Progenitor cell of endocrine pancreas (in vitro differentiated cells): ENCODE measurements around the gene FAM163A. TPM values are rescaled to one million over a fixed set of nuclear protein-coding genes. Genes with fewer than 3 reads are reported as not detected.
"Not testable (repeated sequence)": the region's sequence is repeated elsewhere in the genome, so short reads cannot be mapped to it uniquely, and the experiment has no call there.

Source experiments
- DNase-seq: peaks from one replicate; pipeline ENCODE4 v3.0.0; 2021; ENCODE audit warnings: low spot score; ENCODE audit not compliant: unreplicated experiment
- H3K27ac Mint-ChIP-seq: 2 replicates; pipeline ENCODE4 v1.8.0; 2021; ENCODE audit warnings: mild to moderate bottlenecking, moderate library complexity, mixed read lengths
- H3K27me3 Mint-ChIP-seq: 2 replicates; pipeline ENCODE4 v1.8.0; 2021; ENCODE audit warnings: mixed read lengths
- H3K36me3 Mint-ChIP-seq: 2 replicates; pipeline ENCODE4 v1.8.0; 2022; ENCODE audit warnings: mixed read lengths; ENCODE audit not compliant: insufficient read depth
- H3K4me1 Mint-ChIP-seq: 2 replicates; pipeline ENCODE4 v1.8.0; 2021; ENCODE audit warnings: low read depth, mixed read lengths
- H3K4me3 Mint-ChIP-seq: 2 replicates; pipeline ENCODE4 v1.8.0; 2021; ENCODE audit warnings: low read depth, mild to moderate bottlenecking, moderate library complexity, mixed read lengths
- H3K9me3 Mint-ChIP-seq: 2 replicates; pipeline ENCODE4 v1.8.0; 2021; ENCODE audit warnings: low read depth, mixed read lengths
- CTCF ChIP-seq: fragments of 200-600 bp; sonication (generic); IDR thresholded peaks from one replicate; pipeline ENCODE4 v1.5.0; 2021; ENCODE audit warnings: antibody characterized with exemption, mild to moderate bottlenecking; ENCODE audit not compliant: unreplicated experiment
- long read RNA-seq: library from polyadenylated mRNA; unstranded; transcript quantifications from one replicate; pipeline ENCODE4 v2.0.0, GENCODE V29; 2020
- total RNA-seq: library from RNA; stranded (reverse); gene quantifications from 2 replicates; pipeline ENCODE4 v1.2.1, GENCODE V29; 2021

Gene FAM163A
- total RNA-seq, result 1.1 and 1.5 TPM in 2 replicates
- long read RNA-seq, partial matches to known transcripts, result 0 of 1 reads
- long read RNA-seq, other reads (novel, unspliced or antisense), result 1 of 1 reads

- H3K9me3 Mint-ChIP-seq, result no peaks in the 10 kb centered on the region
- H3K27me3 Mint-ChIP-seq, result peaks cover 78% of the 10 kb centered on the region
- peaks cover 6% of the 10 kb centered on the region for H3K4me1 Mint-ChIP-seq
- H3K4me3 Mint-ChIP-seq, result peak within 1 kb of the TSS; percentile 64
- no peak for TF ChIP-seq CTCF
- no peaks in the 10 kb centered on the region for H3K36me3 Mint-ChIP-seq
- H3K27ac Mint-ChIP-seq, result no peak within 1 kb of the TSS
- DNase-seq, result peak; percentile 19
These were observed at the start of gene FAM163A for GRCh38 chr1:179742717-179743678. TSS of gene FAM163A (plus strand) at chr1:179743291. CDS start at chr1:179813098, 69,807 bp downstream.

GRCh38 chr1:179694530-179694929, 48.6 kb upstream of the FAM163A start:
- H3K4me3 Mint-ChIP-seq, H3K27me3 Mint-ChIP-seq, H3K27ac Mint-ChIP-seq, H3K4me1 Mint-ChIP-seq, DNase-seq, H3K36me3 Mint-ChIP-seq: not testable (repeated sequence)
- peaks cover 32% of the 10 kb centered on the region for H3K9me3 Mint-ChIP-seq

DNA sequence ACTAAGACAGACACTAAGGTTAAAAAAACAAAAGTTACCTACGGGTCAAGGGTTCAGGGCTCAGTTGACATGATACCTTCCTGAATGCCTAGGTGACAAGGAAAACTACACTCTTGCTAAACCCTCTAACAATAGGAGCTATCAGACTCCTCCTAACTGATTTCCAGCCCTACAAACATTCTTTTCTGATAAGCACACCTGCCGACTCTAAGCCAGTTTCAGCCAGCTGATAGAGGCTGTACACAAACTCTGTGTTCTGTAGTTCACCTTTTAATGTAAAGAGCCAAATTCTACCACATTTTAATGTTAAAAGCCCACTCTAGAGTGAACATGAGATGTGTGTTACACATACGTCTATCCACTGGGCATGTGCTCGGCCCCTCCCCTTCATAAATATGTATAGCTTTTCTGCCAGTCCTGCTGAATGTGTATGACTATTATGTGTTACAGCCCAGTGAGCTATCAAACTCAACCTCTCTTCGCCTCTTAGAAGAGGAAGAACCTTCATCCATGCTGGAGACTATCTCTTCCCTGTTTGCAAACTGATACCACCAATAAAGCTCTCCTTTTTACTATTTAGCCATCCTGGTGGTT, 40.0 kb upstream of the FAM163A start:
- TF ChIP-seq CTCF, result no peak
- Mint-ChIP-seq H3K36me3 (peaks cover 1% of the 10 kb centered on the region), H3K27ac (peak overlapping the region; percentile 86), H3K9me3 (peaks cover 8% of the 10 kb centered on the region), H3K27me3 (no peaks in the 10 kb centered on the region), H3K4me3 (peak overlapping the region; percentile 6), H3K4me1 (peaks cover 43% of the 10 kb centered on the region)
- no peak for DNase-seq

- H3K27me3 Mint-ChIP-seq, result no peaks in the 10 kb centered on the region
- no peaks in the 10 kb centered on the region for H3K36me3 Mint-ChIP-seq
- peak overlapping the region; percentile 84 for H3K27ac Mint-ChIP-seq
- peak; percentile 37 for DNase-seq
- no peaks in the 10 kb centered on the region for H3K9me3 Mint-ChIP-seq
- peak overlapping the region; percentile 12 for H3K4me3 Mint-ChIP-seq
- peaks cover 54% of the 10 kb centered on the region for H3K4me1 Mint-ChIP-seq
- peak; percentile 90 for TF ChIP-seq CTCF
These were observed 36.7 kb upstream of the FAM163A start for GRCh38 chr1:179706339-179706941.

DNA sequence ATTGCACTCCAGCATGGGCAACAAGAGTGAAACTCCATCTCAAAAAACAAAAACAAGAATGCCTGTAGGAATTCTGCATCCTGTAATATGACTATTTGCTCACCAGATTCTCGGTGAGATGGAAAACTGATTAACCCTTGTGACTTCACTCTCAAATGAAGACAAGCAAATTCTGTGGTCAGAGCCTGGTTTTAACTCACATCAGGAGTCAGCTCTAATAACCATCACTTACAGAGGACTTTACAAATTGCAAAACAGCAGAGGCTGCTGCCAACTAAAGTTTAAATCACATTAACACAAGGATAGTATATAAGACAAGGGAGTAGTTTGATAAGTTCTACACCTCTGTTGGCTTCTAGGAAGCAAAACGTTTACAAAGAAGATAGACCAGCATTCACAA, 35.7 kb upstream of the FAM163A start:
- Mint-ChIP-seq H3K9me3 (peaks cover 4% of the 10 kb centered on the region), H3K4me1 (peaks cover 47% of the 10 kb centered on the region), H3K4me3 (no peak overlapping the region), H3K27me3 (no peaks in the 10 kb centered on the region), H3K27ac (no peak overlapping the region), H3K36me3 (no peaks in the 10 kb centered on the region)
- DNase-seq, result no peak
- no peak for TF ChIP-seq CTCF
